ENCODE measurements around the gene CFHR2. TPM values are rescaled to one million over a fixed set of nuclear protein-coding genes. Genes with fewer than 3 reads are reported as not detected.

The CFHR2 gene
- total and polyA plus RNA-seq, 2 of the 8 experiments (the other 6 are each of a cell fraction or from before 2014, with no cell fraction given): not detected

DNA sequence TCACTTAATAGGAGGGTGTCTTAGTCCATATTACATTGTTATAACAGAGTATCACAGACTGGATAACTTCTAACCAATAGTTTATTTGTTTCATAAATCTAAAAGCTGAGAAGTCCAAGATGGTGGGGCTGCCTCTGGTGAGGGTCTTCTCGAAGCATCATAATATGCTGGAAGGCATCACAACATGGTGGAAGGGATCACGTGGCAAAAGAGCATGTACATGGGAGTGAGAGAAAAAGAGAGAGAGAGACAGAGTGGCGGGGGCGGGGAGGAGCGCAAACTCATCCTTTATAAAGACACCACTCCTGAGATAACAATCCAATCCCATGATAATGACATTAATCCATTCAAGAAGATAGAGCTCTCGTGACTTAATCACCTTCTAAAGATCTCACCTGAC, 65.3 kb downstream of the CFHR2 start (continued):
- TF ChIP-seq CHD7 (IDR thresholded peaks at IDR 0.05; ENCODE audit: insufficient replicate concordance, low read length): no peak
- no peak for TF ChIP-seq CREB1 (IDR thresholded peaks at IDR 0.05)
- TF ChIP-seq RNF2 (IDR thresholded peaks at IDR 0.05; ENCODE audit: borderline replicate concordance, low read depth, low read length, missing control alignments, poor library complexity, severe bottlenecking): no peak
- no peak for TF ChIP-seq BRCA1 (IDR thresholded peaks at IDR 0.05; ENCODE audit: low read depth, low read length)
- TF ChIP-seq EP300 (IDR thresholded peaks at IDR 0.05; ENCODE audit: borderline replicate concordance in 1 of 2, low read depth in 2 of 2, low read length in 2 of 2): no peak
- TF ChIP-seq, protein P1, sequence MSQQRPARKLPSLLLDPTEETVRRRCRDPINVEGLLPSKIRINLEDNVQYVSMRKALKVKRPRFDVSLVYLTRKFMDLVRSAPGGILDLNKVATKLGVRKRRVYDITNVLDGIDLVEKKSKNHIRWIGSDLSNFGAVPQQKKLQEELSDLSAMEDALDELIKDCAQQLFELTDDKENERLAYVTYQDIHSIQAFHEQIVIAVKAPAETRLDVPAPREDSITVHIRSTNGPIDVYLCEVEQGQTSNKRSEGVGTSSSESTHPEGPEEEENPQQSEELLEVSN (IDR thresholded peaks at IDR 0.05): no peak
- TF ChIP-seq KDM1A (IDR thresholded peaks at IDR 0.05; ENCODE audit: borderline replicate concordance, low read length): no peak
- no peak for TF ChIP-seq SAP30 (IDR thresholded peaks at IDR 0.05; ENCODE audit: insufficient read depth, insufficient replicate concordance, low read length)
- no peak for TF ChIP-seq POLR2AphosphoS5 (IDR thresholded peaks at IDR 0.05; ENCODE audit: low read depth, low read length)
- no peak for TF ChIP-seq CEBPB (IDR thresholded peaks at IDR 0.05; ENCODE audit: low read depth, low read length)
- no peak for TF ChIP-seq SP1 (IDR thresholded peaks at IDR 0.05; ENCODE audit: low read depth, low read length)
